Upper lobe of left lung (tissue), 4 donors: ENCODE measurements around the gene JAZF1.

ENCODE experiments used
- POLR2AphosphoS5 ChIP-seq, 2 donors: sonication (generic); formaldehyde crosslinking; IDR thresholded peaks; one replicate each; pipeline ENCODE4 v1.5.1; 2017; ENCODE audit warnings: antibody characterized with exemption in 2 of 2
- TF ChIP-seq, protein P1 (sequence below), 6 experiments: fragments of 450-650 bp in 4 of 6; fragments of 200-600 bp in 2 of 6; sonication (generic) in 2 of 6; IDR thresholded peaks; one replicate each; pipeline ENCODE4 v1.5.1; 2016 to 2019; ENCODE audit warnings: antibody characterized with exemption in 6 of 6

DNA sequence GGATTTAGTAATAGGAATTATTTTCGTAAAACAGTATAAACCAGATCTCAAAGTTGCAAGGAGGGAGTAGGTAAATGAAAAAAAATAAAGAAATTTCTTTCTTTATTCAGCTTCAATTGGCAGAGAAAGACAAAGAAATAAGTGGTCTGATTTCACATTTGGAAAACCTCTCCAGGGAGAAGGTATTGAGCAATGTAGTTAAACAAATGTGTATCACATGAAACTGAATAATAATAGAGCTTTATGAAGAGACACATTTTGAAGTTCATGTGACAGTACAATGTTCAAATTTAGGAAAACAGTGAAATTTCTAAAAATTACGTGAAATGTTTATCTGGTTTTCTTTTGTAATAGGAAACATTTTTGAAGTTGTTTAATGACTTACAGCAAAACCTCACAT is 377.6 kb downstream of the JAZF1 start:
- TF ChIP-seq, protein P1, sequence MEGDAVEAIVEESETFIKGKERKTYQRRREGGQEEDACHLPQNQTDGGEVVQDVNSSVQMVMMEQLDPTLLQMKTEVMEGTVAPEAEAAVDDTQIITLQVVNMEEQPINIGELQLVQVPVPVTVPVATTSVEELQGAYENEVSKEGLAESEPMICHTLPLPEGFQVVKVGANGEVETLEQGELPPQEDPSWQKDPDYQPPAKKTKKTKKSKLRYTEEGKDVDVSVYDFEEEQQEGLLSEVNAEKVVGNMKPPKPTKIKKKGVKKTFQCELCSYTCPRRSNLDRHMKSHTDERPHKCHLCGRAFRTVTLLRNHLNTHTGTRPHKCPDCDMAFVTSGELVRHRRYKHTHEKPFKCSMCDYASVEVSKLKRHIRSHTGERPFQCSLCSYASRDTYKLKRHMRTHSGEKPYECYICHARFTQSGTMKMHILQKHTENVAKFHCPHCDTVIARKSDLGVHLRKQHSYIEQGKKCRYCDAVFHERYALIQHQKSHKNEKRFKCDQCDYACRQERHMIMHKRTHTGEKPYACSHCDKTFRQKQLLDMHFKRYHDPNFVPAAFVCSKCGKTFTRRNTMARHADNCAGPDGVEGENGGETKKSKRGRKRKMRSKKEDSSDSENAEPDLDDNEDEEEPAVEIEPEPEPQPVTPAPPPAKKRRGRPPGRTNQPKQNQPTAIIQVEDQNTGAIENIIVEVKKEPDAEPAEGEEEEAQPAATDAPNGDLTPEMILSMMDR (IDR thresholded peaks at IDR 0.05) = no peak
- TF ChIP-seq POLR2AphosphoS5 (IDR thresholded peaks at IDR 0.05) = no peak
